NCI-H187 treated with DMSO at 0.1 percent for 48 hours (cell line): Measurements from ENCODE around the gene GATAD2A.

Experiments used
- DNase-seq: peaks from one replicate; lab custom pipeline; 2025; lab: John Stamatoyannopoulos, UW

GATAD2A gene

DNA sequence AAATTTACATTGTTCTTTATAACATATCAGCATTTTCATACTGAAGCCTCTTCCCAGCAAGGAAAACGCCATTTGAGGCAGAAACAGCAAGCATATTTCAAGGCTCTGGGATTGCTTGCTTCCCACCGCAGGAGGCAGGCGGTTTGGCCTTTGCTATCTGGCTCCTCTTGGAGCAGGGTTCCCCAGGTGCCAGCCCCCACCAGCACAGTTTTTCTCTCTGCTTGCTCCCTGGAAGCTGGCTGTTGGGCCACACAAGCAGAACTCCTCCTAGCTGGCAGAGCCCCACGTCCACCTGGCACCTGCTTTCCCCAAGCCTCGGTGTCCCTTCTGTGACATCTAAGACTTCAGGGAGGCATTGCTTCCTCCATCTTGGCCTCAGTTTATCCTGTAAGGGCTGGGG is 16.7 kb downstream of the GATAD2A start:
- no peak for DNase-seq

DNA sequence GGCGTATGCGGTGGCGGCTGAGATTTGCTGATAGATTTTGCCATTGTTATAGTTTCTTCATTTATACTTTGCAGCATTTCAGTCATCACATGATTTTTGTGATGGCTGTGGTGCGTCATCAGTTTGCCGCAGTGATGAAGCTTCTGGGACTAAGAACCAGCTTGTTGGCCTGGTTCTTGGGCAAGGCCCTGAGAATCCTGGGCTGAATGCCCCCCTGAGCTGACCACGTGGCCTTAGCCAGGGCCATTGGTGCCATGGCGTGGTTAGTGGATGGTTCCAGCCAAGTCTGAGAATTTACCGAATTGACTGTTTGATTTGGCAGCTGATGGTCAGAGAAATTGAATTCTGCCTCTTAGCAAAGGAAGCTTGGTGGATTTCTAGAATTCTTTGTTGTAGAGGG is 17.8 kb downstream of the GATAD2A start:
- no peak for DNase-seq

DNA sequence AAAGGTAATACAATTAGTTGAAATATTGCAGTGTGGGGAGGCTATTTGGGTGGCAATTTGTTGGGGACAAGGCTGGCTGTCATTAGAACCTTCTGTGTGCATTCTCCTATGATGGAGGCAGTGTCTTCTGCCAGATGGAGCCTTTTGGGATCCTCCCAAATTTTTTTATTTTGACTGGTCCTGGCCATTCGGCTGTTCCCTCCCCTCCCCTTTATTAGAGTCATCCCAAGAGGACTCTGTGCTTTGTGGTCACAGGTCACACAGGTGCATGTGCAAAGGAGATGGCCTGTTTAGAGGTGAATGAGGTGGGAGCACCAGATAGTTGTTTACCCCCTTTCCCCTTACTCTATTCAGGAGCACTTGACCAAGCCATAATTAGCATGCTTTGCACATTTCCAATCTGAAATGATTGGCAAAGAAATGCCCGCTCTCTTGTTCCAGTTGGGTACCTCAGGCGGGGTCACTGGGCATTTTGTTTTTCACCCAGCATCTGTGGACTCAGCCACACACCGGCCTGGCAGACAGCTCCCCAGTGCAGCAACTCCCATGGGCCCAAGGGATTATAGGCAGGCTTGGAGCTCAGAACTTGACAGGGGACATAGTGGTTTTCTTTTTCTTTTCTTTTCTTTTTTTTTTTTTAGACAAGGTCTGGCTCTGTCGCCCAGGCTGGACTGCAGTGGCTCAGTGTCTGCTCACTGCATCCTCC is 19.8 kb downstream of the GATAD2A start:
- no peak for DNase-seq

DNA sequence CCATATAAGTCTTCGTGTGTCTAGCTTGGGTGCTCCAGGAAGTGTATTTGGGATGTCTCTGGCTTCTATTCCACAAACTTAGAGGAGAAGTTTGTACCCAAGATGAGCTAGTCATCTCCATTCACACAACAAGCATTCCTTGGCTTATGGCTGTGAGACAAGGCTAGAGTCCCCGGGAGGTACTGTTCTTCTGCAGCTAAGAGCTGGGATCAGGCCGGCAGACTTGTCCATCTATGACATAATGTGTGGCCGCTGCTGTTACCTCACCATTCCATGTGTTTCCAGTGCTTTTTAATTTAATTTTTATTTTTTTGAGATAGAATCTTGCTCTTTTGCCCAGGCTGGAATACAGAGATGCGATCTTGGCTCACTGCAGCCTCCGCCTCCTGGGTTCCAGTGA is 20.7 kb downstream of the GATAD2A start:
- DNase-seq = no peak

DNA sequence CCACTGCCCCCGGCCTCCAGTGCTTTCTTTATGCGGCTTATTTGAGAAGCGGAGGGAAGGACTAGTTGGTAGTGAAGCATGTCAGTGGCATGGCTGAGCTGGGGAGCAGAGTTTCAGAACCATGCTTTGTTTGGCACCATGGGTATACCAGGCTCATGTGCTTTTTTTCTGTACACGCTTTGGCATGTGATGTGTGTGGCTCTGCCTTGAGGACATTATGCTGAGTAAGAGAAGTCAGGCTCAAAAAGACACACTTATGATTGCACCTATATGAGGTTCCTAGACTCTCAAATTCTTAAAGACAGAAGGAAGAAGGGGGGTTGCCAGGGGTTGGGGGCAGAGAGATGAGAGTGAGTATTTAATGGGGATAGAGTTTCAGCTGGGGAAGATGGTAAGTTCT is 21.3 kb downstream of the GATAD2A start:
- no peak for DNase-seq

DNA sequence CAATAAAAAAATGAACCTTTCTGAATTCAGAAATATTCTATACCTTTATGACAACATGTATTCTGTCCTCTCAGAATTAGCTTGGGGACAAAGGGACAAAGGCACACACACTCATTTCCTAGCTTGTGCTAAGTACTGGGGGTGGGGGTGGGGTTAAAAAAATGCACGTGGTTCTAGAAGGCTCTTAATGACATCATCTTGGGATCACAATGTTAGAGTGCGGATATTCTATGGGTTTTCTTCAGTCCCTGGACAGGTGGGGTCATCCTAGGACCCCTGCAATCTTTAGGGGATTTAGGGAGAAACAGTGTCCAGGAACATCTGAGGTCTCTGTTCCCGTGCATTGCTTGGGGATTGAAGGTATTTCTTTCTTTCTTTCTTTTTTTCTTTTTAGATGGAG is 21.8 kb downstream of the GATAD2A start:
- DNase-seq = no peak

DNA sequence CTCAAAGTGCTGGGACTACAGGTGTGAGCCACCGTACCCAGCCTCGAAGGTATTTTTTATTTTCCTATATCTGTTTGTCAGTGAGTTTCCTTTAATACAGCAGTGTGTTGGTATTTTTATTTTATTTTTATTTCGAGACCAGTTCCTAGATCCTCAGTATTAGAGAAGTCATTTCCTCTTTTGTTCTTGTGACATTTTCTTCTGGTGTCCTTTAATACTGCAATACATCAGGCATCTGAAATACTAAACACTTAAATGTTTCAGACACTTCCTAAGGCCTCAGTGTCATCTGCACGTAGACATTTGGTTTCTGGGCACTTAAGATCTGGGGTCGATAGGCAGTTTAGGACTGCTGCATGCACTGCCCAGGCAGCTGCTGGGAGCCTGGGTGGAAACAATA is 22.5 kb downstream of the GATAD2A start:
- DNase-seq = no peak

DNA sequence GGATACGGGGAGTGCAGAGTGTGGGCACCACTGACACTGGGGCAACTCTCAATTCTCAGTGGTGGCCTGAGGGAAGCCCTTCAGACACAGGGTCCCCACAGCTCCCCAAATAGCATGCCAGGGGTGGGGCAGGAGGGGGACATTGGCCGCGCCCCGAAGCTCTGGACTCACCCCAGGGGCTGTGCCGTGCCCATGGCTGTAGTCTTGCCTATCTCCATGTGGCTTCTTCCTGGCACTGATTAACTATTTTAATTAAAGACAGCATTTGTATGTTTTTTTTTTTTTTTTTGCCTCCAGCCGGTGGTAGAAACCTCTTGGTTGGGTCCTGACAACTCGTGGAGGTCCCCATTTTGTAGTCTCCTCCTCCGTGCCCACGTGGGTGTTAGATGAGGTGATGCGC is 23.3 kb downstream of the GATAD2A start:
- DNase-seq = no peak

DNA sequence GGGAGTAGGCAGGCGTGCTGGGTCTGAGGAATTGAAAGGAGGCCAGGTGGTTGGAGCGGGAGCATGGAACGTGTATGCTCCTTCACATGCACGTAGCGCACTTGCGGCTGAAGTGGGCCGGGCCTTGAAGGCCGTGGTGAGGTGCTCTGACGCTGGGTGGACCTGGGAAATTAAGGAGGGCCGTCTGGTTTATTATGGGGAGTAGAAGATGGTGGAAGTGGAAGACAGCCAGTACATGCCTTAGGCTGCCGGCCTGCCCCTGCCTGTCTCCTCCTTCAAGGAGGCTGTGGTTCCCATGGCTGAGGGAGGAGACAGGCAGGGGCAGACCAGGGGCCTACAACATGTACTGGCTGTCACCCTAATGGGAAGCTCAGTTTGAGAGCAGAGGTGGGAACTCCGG is 23.9 kb downstream of the GATAD2A start:
- DNase-seq = no peak

DNA sequence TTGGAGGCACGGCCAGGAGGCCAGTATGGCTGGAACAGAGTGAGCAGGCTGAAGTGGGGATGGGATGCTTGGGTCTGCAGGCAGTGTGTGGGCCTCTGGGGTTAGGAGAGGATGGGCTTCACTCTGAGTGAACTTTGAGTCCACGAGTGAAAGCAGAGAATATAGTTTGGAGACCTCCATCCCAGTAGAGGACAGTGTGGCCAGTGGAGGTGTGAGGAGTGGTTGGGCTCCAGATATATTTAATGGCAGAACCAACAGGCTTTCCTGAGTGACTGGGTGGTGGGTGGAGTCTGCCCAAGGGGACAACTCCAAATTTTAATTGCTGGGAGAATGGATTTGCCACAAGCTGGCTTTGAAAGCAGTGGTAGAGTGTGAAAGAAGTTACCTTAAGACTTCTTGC is 27.3 kb downstream of the GATAD2A start:
- DNase-seq = no peak

DNA sequence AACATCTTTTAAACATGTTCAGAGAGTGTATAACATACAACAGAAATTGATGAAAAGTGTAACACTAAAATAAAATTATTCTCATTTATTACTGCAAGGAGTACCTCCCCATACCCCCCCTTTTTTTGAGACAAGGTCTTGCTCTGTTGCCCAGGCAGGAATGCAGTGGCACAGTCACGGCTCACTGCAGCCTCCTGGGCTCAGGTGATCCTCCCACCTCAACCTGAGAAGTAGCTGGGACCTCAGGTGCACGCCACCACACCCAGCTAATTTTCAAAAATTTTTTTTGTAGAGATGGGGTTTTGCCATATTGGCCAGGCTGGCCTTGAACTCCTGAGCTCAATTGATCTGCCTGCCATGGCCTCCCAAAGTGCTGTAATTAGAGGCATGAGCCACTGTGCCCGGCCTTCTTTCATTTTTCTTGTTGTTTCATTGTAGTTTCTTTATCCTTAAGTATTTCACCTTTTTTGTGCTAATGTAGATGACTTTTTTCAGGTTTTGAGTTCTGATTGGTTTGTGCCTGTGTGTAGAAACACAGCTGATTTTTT is 28.3 kb downstream of the GATAD2A start:
- DNase-seq = no peak

DNA sequence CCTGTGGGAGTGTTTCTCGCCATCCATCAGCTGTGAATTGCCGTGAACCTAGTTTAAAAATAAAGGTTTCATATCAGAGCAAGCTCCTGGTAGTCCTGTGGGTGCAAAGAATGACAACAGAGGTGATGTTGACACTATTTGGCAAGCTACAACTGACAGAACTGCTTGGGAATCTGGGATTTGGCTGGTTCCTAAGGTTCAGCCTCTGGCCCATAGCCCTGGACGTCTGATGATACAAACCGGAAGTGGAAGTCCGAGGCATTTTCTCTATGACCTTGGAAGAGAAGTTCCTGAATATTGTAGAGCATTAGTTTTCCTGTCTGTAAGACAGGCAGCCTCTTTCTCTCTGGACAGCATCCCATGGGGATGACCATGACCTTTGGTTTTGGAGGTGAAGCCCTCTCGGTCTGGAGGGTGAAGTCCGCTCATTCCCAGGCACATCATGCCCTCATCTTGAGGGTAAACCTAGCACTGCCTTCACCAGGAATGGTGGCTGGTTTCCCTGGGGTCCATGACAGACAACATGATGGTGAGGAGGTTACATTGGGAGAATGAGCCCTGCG is 29.1 kb downstream of the GATAD2A start:
- no peak for DNase-seq

DNA sequence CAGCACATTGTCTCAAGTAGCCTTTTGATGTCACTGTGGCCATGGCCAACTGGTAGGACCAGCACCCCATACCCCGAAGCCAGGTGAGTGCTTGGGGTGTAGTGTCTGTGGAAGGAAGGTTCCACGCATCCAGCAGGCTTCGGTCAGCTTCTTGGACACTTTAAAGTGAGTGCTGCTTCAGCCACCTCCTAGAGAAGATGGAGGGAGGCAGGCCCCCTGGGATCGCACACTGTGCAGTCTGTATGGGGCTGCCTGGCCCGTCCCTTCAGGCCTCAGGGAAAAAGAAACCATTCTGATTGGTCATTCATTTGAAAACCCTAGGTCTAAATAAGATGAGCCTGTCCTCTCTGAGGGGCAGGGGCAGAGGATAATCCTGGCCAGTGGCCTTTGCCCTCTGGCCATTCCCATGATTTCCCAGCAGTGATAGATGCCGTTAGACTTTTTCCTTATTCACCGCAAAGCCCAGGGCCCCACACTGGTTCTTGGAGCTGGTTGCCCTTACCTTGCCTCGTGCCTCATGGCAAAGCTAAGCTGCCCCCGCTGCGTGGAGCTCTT is 30.7 kb downstream of the GATAD2A start:
- no peak for DNase-seq

DNA sequence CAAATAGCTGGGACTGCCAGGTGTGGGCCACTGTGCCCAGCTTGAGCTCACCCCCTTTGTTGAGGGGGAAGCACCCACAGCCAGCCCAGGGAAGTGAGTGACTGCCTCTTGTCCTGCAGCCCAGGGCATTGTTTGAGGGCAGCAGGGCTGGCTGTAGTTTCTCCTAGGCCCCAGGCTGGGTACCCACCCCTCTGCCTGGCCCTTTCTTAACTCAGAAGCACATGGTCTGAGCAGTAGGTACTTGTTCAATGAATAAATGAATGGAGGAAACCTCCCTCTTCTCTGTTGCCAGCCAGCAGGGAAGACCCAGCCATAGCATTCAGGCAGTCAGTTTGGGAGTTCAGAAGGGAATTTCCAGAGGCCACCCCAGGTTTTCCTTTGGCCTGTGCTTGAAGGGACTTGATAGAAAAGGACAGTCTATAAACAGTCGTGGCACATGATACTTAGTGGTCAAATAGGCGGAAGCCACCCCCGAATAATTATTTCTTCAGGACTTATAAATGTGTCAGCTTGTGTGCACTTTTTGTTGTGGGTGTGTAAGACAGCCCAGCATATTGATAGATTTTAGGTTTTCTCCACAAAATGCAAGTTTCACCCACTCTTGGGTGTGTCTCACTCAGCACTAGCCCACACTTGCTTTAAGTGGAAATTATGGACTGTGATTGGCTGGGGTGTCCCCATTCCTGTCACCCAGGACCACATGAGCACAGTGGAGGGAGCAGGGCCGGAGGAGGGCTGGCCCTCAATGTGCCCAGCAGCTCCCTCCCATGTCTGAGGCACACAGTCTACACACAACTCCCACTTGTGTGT is 33.1 kb downstream of the GATAD2A start:
- no peak for DNase-seq

DNA sequence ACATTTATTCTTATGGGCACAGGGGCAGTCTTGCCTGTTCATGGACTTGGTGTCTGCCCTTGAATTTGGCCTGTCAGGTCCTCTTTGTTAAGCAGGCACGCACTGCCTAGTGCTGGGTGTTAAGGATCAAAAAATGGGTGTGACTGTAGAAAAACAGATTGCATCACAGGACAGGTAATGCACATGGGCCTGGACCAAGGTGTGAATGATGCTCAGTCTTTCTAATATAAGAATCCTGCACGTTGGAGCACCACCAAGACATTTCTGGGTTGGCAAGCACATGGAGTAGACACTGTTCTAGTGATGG is 33.7 kb downstream of the GATAD2A start:
- DNase-seq = no peak

DNA sequence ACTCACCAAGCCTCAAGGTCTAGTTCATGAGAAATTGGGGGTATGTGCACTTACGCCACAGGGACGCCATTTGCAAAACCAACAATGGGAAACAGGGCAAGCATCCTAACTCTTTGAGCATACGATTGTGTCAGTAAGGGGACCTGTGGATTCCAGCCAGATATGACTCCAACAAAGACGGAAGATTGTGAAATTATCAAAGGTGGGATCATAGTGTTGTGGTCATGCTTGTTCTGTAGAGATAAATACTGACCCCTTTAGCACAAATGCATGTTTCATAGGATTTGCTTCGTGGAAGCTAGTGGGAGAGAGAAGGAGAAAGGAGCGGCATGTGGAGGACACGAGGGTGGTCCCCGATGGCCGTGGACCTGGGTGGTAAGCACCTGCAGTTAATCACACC is 37.8 kb downstream of the GATAD2A start:
- no peak for DNase-seq

DNA sequence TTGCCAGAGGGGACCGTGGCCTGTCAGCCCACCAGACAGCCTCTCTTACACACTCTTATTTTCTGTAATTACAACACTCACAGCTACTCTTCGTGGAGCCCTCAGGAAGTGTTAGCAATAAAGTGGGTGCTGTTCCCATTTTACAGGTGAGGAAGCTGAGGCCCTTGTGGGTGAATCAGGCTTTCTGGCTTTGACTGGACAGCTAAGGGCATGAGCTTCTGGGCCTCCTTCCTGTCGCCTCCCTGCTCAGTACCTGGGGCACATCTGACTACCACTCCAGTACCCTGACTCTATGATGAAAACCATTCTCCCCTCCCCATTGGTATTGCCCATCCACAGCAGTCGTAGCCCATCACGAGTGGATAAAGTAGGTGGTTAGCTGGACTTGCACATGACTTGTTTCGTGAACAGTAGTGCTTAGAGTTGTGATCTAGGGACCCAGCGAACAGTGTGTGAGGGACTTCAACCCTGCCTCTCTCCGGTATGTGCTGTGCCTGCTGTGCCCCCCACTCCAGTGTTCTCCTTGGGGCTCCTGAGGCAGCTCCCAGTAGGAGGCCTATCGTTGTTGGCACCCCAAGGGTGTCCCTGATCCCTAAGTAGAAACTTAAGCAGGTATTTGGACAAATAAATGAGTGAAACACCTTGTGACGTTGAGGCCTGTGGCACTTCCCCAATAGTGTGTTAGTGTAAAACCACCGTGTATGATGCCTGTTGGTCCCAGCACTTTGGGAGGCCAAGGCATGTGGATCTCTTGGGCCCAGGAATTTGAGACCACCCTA is 38.6 kb downstream of the GATAD2A start:
- DNase-seq = no peak

DNA sequence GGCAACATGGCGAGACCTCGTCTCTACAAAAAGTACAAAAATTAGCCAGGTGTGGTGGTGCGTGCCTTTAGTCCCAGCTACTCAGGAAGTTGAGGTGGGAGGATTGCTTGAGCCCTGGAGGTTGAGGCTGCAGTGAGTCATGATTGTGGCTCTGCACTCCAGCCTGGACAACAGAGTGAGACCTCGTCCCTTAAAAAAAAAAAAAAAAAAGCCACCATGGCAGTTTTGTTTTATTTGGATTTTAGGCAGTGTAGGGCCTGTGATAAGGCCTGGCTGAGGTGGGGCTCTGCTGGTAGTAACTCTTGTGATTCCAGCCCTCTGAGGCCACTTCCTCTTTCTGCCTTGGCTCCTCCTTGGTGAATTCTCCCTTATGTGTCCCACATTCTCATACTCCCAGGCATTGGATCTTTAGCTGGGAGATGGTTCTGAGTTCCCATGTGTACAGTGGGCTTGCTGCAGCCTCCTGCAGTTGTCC is 39.2 kb downstream of the GATAD2A start:
- DNase-seq = no peak

DNA sequence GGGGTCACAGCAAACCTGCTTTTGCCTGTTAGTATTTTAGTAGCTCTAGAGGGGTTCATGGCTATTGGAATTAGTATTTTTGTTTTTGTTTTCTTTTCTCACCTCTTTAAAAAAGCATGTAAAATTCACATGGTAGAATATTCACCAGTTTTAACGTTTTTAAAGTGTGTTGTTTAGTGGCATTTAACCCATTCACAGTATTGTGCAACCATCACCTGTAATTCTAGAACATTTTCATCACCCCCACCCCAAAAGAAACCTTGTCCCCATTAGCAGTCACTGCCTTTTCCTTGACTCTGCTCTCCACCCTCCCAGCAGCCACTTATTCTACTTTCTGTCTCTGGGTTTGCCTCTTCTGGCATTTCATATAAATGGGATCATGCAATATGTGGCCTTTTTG is 39.8 kb downstream of the GATAD2A start:
- no peak for DNase-seq

DNA sequence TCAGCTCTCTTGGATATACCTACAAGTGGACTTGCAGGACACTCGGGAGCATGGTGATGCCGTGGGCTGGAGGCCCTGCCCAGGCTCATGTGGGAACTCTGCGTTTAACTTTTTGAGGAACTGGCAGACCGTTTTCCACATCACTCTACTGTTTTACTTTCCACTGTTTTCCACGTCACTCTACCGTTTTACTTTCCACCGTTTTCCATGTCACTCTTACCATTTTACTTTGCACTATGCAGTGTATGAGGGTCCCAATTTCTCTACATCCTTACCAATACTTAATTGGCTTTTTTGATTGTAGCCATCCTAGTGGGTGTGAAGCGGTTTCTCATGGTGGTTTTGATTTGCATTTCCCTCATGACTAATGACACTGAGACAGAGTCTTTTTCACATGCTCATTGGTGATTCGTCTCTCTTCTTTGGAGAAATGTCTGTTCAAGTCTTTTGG is 40.5 kb downstream of the GATAD2A start:
- no peak for DNase-seq

DNA sequence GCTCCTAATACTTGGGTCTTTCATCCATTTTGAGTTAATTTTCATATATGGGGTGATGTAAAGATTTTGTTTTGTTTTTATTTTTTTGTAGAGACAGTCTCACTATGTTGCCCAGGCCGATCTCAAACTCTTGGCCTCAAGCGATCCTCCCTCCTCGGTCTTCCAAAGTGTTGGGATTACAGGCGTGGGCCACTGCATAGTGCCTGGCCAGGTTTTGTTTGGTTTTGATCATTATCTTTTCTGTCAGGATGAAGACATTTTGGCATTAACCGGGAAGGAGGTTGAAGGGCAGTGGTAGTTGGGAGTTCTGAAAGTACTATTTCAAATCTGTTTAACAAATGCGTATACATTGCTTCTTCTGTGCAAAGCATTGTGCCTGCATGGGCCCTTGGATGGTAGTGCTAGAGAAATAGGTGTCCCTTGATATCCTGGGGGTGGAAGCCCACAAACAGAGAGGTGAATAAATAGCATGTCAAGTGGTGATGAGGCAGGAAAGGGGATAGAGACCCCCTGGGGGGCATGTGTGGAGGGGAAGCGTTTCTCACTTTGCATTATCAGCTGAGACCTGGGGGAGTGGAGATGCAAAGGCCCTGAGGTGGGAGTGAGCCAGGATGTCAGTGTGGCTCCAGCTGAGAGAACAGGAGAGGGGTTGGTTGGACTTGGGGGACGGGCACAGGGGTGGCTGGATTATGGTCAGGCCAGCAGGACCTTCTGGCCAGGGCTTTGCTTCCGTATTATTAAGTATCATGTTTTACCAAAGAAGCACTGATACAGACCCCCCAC is 41.4 kb downstream of the GATAD2A start:
- no peak for DNase-seq
